Activated effector memory CD4-positive, alpha-beta T cell treated with anti-CD3 and anti-CD28 coated beads, Interleukin-2, amount 50 U/mL, for 16 hours (primary cell): ENCODE measurements around the gene KLK12.
"Not testable (repeated sequence)": the region's sequence is repeated elsewhere in the genome, so short reads cannot be mapped to it uniquely, and the experiment has no call there.

Experiments used
- DNase-seq: peaks from one replicate; pipeline ENCODE4 v3.0.0-alpha.2; 2020

Gene KLK12

GRCh38 chr19:51014242-51014641 lies 20.6 kb downstream of the KLK12 start:
- no peak for DNase-seq

DNA sequence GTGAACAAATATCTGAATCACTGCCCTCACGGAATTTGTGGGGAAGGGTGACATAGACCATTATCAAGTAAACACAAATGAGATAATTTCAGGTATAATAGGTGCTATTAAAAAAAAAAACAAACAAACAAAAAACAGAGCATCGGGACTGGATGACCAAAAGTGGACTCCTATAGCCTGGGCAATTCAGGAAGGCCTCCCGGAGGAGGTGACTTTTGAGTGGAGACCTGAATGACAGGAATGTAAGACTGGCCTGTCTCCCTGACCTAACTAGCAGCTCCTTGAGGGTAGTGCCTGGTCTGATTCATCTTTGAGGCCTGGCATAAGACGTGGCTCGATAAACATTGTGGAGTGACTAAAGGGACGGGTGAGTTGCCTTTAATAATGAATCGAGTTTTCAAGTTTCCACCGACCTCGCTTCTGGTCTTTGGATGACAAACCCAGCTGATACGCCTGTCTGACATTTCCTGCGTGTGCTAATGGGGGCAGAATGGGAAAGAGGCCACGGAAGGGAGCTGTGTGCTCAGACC lies 22.1 kb downstream of the KLK12 start:
- no peak for DNase-seq

DNA sequence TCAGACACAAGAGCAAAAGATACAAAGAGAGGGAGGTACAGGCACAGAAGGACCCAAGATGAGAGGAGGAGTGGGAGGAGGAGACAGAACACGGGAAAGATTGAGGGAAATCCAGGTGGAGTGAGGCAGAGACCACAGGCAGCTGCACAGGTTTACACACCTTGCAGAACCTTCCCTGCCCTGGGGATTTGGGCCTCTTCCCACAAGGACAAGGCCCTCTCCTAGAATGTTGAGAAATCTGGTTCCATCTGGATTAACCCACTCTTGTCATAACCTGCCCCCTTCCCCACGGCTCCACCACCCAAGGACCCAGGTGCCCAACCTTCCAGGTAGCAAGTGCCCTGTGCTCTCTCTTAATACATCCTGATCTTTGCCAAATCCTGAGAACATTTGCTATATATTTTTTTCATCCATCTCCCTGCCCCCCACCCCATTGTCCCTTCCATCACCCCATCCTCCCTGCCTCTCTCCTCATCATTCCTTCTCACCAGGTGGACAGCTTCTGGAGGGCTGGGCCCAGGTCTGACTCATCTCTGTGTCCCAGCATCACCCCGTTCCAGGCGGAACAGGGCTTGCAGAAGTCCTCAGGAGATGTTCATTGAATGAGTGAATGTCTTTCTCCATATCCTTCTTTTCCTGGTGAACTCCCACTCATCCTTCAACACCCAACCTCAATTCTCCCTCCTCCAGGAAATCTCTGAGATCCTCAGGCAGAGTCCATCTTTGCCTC lies 24.6 kb downstream of the KLK12 start:
- no peak for DNase-seq

DNA sequence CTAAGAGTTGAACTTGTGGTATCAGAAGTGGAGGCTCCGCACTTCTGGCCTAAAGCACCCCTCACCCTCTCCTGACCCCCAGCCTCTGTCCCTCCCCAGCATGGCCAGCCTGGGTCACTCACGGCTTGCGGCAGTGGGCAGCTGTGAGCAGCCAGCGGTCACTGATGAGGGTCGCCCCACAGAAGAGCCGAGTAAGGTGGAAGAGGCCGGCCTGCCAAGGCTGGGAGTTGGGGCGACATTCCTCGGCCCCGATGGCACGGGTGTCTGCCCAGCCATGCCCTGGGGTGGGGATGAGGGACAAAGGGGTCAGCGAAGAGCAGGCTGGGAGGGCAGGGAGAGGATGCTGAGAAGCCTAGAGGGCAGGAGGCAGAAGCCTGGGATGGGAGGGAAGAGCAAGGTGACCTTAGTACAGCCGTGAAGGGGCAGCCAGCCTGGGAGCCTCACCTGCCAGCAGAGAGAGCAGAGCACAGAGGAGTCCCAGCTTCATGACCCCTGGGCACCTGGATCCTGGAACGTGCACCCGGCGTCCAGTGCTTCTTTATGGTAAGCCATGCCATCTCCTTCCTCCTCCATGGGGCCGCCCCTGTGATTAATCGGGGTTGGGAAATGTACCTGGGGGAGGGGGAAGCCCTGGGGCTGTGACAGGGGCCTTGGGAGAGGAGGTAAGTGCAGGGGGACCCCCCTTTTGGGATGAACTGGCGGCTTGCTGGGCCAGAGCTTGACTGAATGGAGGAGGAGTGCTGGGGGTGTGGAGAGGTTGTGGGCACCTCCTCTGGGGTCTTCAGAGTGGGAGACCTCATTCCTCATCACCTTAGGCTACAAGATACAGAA lies 25.5 kb downstream of the KLK12 start:
- DNase-seq: no peak

GRCh38 chr19:51007488-51007887 lies 27.3 kb downstream of the KLK12 start:
- DNase-seq: no peak

GRCh38 chr19:51006406-51006805 lies 28.4 kb downstream of the KLK12 start:
- DNase-seq: no peak

- DNase-seq: no peak
These were observed 29.6 kb downstream of the KLK12 start for GRCh38 chr19:51005248-51005647.

GRCh38 chr19:51003316-51003715 lies 31.5 kb downstream of the KLK12 start:
- no peak for DNase-seq

- DNase-seq: no peak
These were observed 32.1 kb downstream of the KLK12 start for GRCh38 chr19:51002542-51003311.

DNA sequence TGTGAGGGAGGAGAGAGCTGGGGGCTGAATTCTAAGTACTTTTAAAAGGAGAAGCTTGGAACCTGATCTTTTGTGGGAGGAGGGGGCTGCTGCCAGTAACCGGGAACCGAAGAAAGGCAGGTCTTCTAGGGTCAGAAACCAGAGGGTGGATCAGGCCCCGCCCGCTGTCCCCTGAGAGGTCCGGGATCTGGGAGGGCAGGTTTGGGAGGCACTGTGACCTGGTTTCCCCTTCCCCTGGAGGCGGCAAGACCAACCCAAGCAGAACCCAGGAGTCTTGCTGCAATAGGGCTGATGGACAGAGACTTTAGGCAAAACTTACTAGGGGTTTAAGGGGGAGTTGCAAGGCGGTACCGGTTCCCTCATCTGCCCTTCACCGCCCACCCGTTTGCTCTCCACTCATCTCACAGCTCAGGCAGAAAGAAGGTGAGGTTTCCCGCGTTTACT lies 32.7 kb downstream of the KLK12 start:
- DNase-seq: no peak

DNA sequence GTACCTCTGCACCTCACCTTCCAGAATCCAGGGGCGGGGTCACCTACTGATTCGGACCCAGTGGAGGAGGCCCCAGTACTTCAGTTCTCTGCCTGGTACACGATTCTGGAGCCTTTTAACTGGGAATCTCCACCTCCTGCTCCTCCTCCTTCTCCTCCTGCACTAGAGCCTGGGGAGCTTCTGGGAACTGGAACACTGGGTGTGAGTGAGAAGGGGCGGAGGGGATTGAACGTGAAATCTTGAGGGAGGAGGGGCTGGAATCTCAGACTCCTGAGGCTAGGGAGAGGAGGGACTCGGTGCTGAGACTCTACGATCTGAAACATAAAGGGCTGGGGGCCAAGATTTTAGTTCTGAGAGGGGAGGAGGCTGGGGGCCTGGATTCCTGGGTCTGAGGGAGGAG lies 33.3 kb downstream of the KLK12 start, which contains the start of gene KLK8:
Gene KLK8, minus strand, starts transcription at position 90 of the 400 bp plus-strand sequence. CDS start 437 bp downstream, outside the sequence.
- no peak for DNase-seq

DNA sequence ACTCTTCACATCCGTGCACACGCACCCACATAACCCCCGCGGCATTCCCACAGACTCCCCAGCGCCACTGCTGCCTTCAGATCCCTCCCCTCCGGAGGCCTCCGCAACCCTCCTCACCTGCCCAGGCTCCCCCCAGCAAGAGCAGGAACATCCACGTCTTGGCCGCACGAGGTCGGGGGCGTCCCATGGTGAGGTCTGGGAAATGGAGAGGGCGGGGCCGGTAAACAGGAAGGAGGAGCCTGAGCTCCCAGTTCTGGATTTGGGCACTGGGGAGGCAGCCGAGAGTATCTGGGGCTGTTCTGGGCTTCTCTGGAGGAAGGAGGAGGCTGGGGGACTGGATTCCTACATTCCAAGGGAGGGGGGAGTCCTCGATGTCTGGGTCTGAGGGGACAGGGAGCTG lies 33.8 kb downstream of the KLK12 start:
- DNase-seq: no peak

- no peak for DNase-seq
These were observed 34.4 kb downstream of the KLK12 start for GRCh38 chr19:51000426-51000825.

GRCh38 chr19:50998686-50999085 lies 36.1 kb downstream of the KLK12 start:
- DNase-seq: no peak

GRCh38 chr19:50998061-50998460 lies 36.7 kb downstream of the KLK12 start:
- DNase-seq: no peak

- DNase-seq: no peak
These were observed 40.7 kb downstream of the KLK12 start for GRCh38 chr19:50994129-50994528.

DNA sequence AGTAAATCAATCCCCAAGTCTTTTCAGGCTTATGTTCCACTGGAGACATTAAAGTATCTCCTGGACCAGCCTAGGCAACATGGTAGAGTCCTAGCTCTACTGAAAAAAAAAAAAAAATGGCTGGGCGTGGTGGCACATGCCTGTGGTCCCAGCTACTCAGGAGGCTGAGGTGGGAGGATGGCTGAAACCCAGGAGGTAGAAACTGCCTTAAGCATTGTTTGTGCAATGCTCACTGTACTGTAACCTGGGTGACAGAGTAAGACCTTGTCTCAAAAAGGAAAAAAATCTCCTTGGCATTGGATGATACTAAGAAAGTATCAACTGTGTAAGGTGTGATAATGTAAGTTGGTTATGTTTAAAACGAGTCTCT lies 42.2 kb downstream of the KLK12 start:
- DNase-seq: no peak

GRCh38 chr19:50984416-50984815 lies 50.4 kb downstream of the KLK12 start:
- not testable (repeated sequence) for DNase-seq

GRCh38 chr19:50983625-50984292 lies 51.0 kb downstream of the KLK12 start, which contains the start of gene KLK7:
Gene KLK7, minus strand, starts transcription at chr19:50983917. Its CDS starts 1,518 bp downstream, at chr19:50982399.
- no peak for DNase-seq

- DNase-seq: no peak
These were observed 52.6 kb downstream of the KLK12 start for GRCh38 chr19:50982186-50982585.

DNA sequence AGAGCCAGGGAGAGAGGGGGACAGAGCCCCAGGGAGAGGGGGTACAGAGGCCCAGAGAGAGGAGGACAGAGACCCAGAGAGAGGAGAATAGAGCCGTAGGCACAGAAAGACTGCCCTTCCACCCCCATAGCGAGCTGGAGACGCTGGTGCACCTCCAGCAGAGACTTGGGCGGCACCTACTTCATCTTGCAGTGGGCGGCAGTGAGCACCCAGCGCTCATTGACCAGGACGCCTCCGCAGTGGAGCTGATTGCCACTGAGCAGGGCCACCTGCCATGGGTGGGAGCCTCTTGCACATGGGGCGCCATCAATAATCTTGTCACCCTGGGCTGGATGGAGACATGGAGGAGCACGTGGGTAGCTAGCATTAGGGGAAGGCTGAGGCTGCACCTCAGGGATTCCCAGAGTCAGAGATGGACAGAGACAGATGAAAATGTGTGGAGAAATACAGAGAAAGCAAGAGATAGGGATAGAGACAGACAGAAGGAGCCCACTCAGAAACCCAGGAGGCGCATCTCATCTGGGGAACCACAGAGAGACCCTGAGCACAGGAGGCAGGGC lies 53.1 kb downstream of the KLK12 start:
- DNase-seq: no peak

GRCh38 chr19:50980208-50980607 lies 54.6 kb downstream of the KLK12 start:
- no peak for DNase-seq
